Sigmoid colon (tissue), 4 donors: Measurements from ENCODE around the gene DYSF.
A peak's percentile ranks its signal among the peaks of the same experiment; 100 is the strongest.

Experiments used
- CTCF ChIP-seq, 4 experiments: fragments of 450-650 bp in 3 of 4; fragments of 200-600 bp in 1 of 4; IDR thresholded peaks; one replicate each; pipeline ENCODE4 v1.5.1; 2016 to 2019; ENCODE audit warnings: antibody characterized with exemption in 4 of 4, mild to moderate bottlenecking in 3 of 4, moderate library complexity in 2 of 4
- EP300 ChIP-seq, 4 donors: sonication (generic); formaldehyde crosslinking; IDR thresholded peaks; one replicate each; pipeline ENCODE4 v1.6.1; 2017; ENCODE audit warnings: antibody characterized with exemption in 4 of 4
- POLR2A ChIP-seq, 2 donors: fragments of 450-650 bp; IDR thresholded peaks; one replicate each; pipeline ENCODE4 v1.6.1; 2016; ENCODE audit warnings: antibody characterized with exemption in 2 of 2, mild to moderate bottlenecking in 2 of 2, moderate library complexity in 2 of 2
- POLR2AphosphoS5 ChIP-seq, 4 donors: sonication (generic); formaldehyde crosslinking; IDR thresholded peaks; one replicate each; pipeline ENCODE4 v1.6.1; 2017; ENCODE audit warnings: antibody characterized with exemption in 4 of 4

DNA sequence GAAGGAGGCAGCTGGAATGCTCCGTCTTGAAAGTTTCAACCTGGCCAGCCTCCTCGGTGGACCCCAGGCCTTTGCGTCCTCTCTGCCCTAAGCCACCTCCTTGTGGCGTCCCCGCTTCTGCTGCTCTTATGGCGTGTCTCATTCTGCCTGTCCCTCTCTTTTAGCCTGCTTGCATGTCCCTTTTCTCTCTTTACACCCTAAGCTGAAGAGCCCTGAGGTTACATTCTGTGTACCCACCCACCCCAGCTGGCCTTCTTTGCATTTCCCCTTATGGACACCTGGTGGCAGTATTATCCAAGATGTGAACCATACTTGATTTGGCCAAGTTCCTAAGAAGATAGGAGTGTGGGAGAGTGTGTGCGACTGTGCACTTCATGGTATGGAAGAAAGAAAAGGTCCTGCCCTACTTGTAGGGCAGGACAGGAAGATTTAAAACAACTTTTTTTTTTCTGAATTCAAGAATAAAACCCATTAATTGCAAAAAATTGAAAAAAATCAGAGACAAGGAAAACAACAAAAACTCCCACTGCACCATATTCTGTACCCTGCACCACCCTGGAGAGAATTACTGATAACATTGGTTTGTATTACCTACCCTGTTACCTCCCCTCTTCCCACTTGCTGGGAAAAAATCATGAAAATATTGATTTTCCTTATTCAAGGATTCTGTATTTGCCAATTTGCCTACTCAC, 77.4 kb downstream of the DYSF start:
- TF ChIP-seq CTCF (IDR thresholded peaks at IDR 0.05) (peak in 3 of 4 experiments; percentile 40 to 57 (median 46)), POLR2AphosphoS5 (IDR thresholded peaks at IDR 0.05) (no peak), POLR2A (IDR thresholded peaks at IDR 0.05) (no peak), EP300 (IDR thresholded peaks at IDR 0.05) (no peak)
